HG03354 (cell line): Measurements from ENCODE around the gene VENTX.
A peak's percentile ranks its signal among the peaks of the same experiment; 100 is the strongest.
"Not testable (repeated sequence)": the region's sequence is repeated elsewhere in the genome, so short reads cannot be mapped to it uniquely, and the experiment has no call there.

Source experiments
- ATAC-seq: cut with Tn5 transposase; IDR thresholded peaks from one replicate; pipeline ENCODE4 v1.9.1; 2021; ENCODE audit warnings: mild to moderate bottlenecking; ENCODE audit not compliant: unreplicated experiment, poor library complexity, severe bottlenecking

Gene VENTX

GRCh38 chr10:133249975-133250754 is 12.5 kb downstream of the VENTX start:
- ATAC-seq: no peak

- no peak for ATAC-seq
Measured at GRCh38 chr10:133251388-133252222, 13.9 kb downstream of the VENTX start.

- ATAC-seq: no peak
Measured at GRCh38 chr10:133252223-133252552, 14.5 kb downstream of the VENTX start.

- ATAC-seq: no peak
Measured at GRCh38 chr10:133253361-133253955, 15.8 kb downstream of the VENTX start.

GRCh38 chr10:133254421-133255120 is 16.9 kb downstream of the VENTX start:
- no peak for ATAC-seq

- no peak for ATAC-seq
Measured at GRCh38 chr10:133255323-133255722, 17.7 kb downstream of the VENTX start.

- no peak for ATAC-seq
Measured at GRCh38 chr10:133257489-133258065, 19.9 kb downstream of the VENTX start.

GRCh38 chr10:133258066-133258817 is 20.6 kb downstream of the VENTX start:
- no peak for ATAC-seq

GRCh38 chr10:133258818-133259601 is 21.4 kb downstream of the VENTX start:
- ATAC-seq: no peak

- no peak for ATAC-seq
Measured at GRCh38 chr10:133259602-133259989, 21.9 kb downstream of the VENTX start.

- peak; percentile 58 for ATAC-seq
Measured at GRCh38 chr10:133260895-133261725, 23.5 kb downstream of the VENTX start.

- ATAC-seq: peak; percentile 48
Measured at GRCh38 chr10:133261726-133262325, 24.2 kb downstream of the VENTX start.

- ATAC-seq: no peak
Measured at GRCh38 chr10:133262696-133263095, 25.0 kb downstream of the VENTX start.

- ATAC-seq: no peak
Measured at GRCh38 chr10:133263674-133264073, 26.0 kb downstream of the VENTX start.

- ATAC-seq: no peak
Measured at GRCh38 chr10:133264461-133264860, 26.8 kb downstream of the VENTX start.

- ATAC-seq: not testable (repeated sequence)
Measured at GRCh38 chr10:133265052-133265451, 27.4 kb downstream of the VENTX start.
